GM23248 (cell line): ENCODE results near the gene IFNA4.

Experiments
- EZH2 ChIP-seq: fragments of 200-600 bp; sonication (generic); IDR thresholded peaks from 2 replicates; pipeline ENCODE4 v1.6.1; 2018; ENCODE audit warnings: antibody characterized with exemption, mild to moderate bottlenecking; ENCODE audit not compliant: insufficient read depth, poor library complexity, severe bottlenecking
- EZH2phosphoT487 ChIP-seq: fragments of 200-600 bp; sonication (generic); IDR thresholded peaks from 2 replicates; pipeline ENCODE4 v1.6.1; 2018; ENCODE audit warnings: antibody characterized with exemption, moderate library complexity, mild to moderate bottlenecking, low read depth; ENCODE audit not compliant: insufficient read depth

GRCh38 chr9:21155501-21155900 lies 31.9 kb downstream of the IFNA4 start:
- TF ChIP-seq EZH2phosphoT487 (no peak), EZH2 (no peak)
